HL-60 (cell line): ENCODE measurements around the gene GRIK5.

Experiments used
- DNase-seq, 2 experiments: peaks; one replicate each; pipeline ENCODE4 v3.0.0-alpha.2; 2010 to 2020; ENCODE audit warnings: low read depth in 1 of 2, low spot score in 1 of 2
- H3K27ac ChIP-seq: fragments of 250-450 bp; sonication (Bioruptor Pico); replicated peaks from 2 replicates; pipeline ENCODE4 v1.5.1; 2020; ENCODE audit warnings: mild to moderate bottlenecking, moderate library complexity
- H3K27me3 ChIP-seq: fragments of 250-450 bp; sonication (Bioruptor Pico); 2 replicates; pipeline ENCODE4 v1.5.1; 2021; ENCODE audit warnings: mild to moderate bottlenecking, moderate library complexity; ENCODE audit not compliant: insufficient read depth, poor library complexity, severe bottlenecking
- H3K4me3 ChIP-seq: replicated peaks from 2 replicates; pipeline ENCODE4 v1.5.1; 2011; ENCODE audit warnings: mild to moderate bottlenecking, control low read depth, low read length; ENCODE audit not compliant: insufficient read depth
- GABPA ChIP-seq: IDR thresholded peaks from 2 replicates; pipeline ENCODE4 v1.6.1; 2012; ENCODE audit warnings: low read depth
- POLR2AphosphoS5 ChIP-seq: IDR thresholded peaks from 2 replicates; pipeline ENCODE4 v1.6.1; 2012; ENCODE audit warnings: low read depth
- REST ChIP-seq: IDR thresholded peaks from 2 replicates; pipeline ENCODE4 v1.6.1; 2012; ENCODE audit warnings: low read depth; ENCODE audit not compliant: insufficient replicate concordance
- SPI1 ChIP-seq: IDR thresholded peaks from 2 replicates; pipeline ENCODE4 v1.6.1; 2012; ENCODE audit warnings: low read depth, mild to moderate bottlenecking, borderline replicate concordance
- TF ChIP-seq, protein P1 (sequence below): IDR thresholded peaks from one replicate; pipeline ENCODE4 v1.5.1; 2011; ENCODE audit warnings: low read length, control low read depth, inconsistent platforms; ENCODE audit not compliant: insufficient read depth

The GRIK5 gene

GRCh38 chr19:41965106-41965505 lies 104.9 kb downstream of the GRIK5 start:
- Histone ChIP-seq H3K27ac (no peak overlapping the region), H3K27me3 (no peaks in the 10 kb centered on the region), H3K4me3 (no peak overlapping the region)
- DNase-seq = no peak
- TF ChIP-seq GABPA (no peak), REST (no peak), POLR2AphosphoS5 (no peak), SPI1 (no peak)
- TF ChIP-seq, protein P1, sequence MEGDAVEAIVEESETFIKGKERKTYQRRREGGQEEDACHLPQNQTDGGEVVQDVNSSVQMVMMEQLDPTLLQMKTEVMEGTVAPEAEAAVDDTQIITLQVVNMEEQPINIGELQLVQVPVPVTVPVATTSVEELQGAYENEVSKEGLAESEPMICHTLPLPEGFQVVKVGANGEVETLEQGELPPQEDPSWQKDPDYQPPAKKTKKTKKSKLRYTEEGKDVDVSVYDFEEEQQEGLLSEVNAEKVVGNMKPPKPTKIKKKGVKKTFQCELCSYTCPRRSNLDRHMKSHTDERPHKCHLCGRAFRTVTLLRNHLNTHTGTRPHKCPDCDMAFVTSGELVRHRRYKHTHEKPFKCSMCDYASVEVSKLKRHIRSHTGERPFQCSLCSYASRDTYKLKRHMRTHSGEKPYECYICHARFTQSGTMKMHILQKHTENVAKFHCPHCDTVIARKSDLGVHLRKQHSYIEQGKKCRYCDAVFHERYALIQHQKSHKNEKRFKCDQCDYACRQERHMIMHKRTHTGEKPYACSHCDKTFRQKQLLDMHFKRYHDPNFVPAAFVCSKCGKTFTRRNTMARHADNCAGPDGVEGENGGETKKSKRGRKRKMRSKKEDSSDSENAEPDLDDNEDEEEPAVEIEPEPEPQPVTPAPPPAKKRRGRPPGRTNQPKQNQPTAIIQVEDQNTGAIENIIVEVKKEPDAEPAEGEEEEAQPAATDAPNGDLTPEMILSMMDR = no peak

DNA sequence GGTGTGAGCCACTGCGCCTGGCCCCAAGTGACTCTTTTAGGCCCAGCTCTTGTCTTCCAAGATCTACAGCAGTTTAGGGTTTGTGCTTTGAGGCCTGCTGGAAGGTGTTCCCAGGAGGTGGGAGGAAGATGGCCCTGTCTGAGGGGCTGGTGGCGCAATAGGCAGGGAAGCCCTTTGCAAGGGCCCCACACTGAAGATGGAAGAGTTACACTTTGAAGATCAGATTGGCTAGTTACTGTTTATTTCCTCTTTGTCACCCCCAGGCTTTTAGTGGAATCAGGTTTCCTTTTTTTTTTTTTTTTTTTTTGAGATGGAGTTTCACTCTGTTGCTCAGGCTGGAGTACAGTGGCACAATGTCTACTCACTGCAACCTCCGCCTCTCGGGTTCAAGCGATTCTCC lies 109.0 kb downstream of the GRIK5 start:
- peak in 1 of 2 experiments; percentile 36 for DNase-seq
- TF ChIP-seq REST (no peak), SPI1 (no peak), GABPA (no peak), POLR2AphosphoS5 (no peak)
- TF ChIP-seq, protein P1 = no peak
- no peak overlapping the region for H3K4me3 ChIP-seq
- no peak overlapping the region for H3K27ac ChIP-seq
- H3K27me3 ChIP-seq = no peaks in the 10 kb centered on the region

- H3K27ac ChIP-seq = peak within 1 kb of the TSS; percentile 25
- TF ChIP-seq REST = no peak
- TF ChIP-seq, protein P1 = peak; percentile 8
- peak within 1 kb of the TSS; percentile 93 for H3K4me3 ChIP-seq
- peak; percentile 82 to 90 for DNase-seq
- H3K27me3 ChIP-seq = no peaks in the 10 kb centered on the region
These were observed 110.7 kb downstream of the GRIK5 start, which contains the start of gene RABAC1 for GRCh38 chr19:41959056-41960053. Gene RABAC1 (minus strand): TSS chr19:41959321. CDS start chr19:41959292, 29 bp downstream.
